HepG2 (cell line): ENCODE data around the gene PHF2. TPM values are rescaled to one million over a fixed set of nuclear protein-coding genes. Genes with fewer than 3 reads are reported as not detected.

Experiments used
- GFI1 ChIP-seq: sonication (generic); formaldehyde crosslinking; IDR thresholded peaks from 2 replicates; pipeline ENCODE4 v1.5.0; 2020; ENCODE audit warnings: missing genetic modification reagents, mild to moderate bottlenecking, borderline replicate concordance
- MXI1 ChIP-seq: IDR thresholded peaks from 3 replicates; pipeline ENCODE4 v1.6.1; 2012; ENCODE audit warnings: low read depth, low read length, inconsistent platforms, borderline replicate concordance
- NFKB2 ChIP-seq: sonication (generic); formaldehyde crosslinking; IDR thresholded peaks from 2 replicates; pipeline ENCODE4 v1.4.0; 2020; ENCODE audit warnings: missing genetic modification reagents, borderline replicate concordance
- PITX1 ChIP-seq: sonication (generic); formaldehyde crosslinking; IDR thresholded peaks from 2 replicates; pipeline ENCODE4 v1.5.1; 2020; ENCODE audit warnings: mild to moderate bottlenecking, missing genetic modification reagents
- ZNF776 ChIP-seq: sonication (generic); formaldehyde crosslinking; IDR thresholded peaks from 2 replicates; pipeline ENCODE4 v1.4.0; 2020; ENCODE audit warnings: mild to moderate bottlenecking, missing genetic modification reagents
- ZNF891 ChIP-seq: sonication (generic); formaldehyde crosslinking; IDR thresholded peaks from 2 replicates; pipeline ENCODE4 v1.5.0; 2020; ENCODE audit warnings: mild to moderate bottlenecking, missing genetic modification reagents
- ZSCAN30 ChIP-seq: sonication (generic); formaldehyde crosslinking; IDR thresholded peaks from 2 replicates; pipeline ENCODE4 v1.5.0; 2020; ENCODE audit warnings: mild to moderate bottlenecking, missing genetic modification reagents
- polyA plus RNA-seq, 8 experiments: library from polyadenylated mRNA; depleted of rRNA in 3 of 8; stranded (reverse) in 7 of 8; unstranded in 1 of 8; fragments of >200 nt; fragmentation: Illumina TruSeq in 4 of 8; extraction: Trizol in 4 of 8; gene quantifications; 2 replicates each; pipeline versions ENCODE4 v1.2.1 to v1.2.3, GENCODE V29; 2011 to 2016; ENCODE audit warnings: low read depth in 4 of 8, missing spikeins in 1 of 8, mixed read lengths in 1 of 8; ENCODE audit not compliant: insufficient read depth in 1 of 8
- total RNA-seq, 5 experiments: library from RNA; depleted of rRNA; stranded (reverse); fragments of >200 nt; fragmentation: Illumina TruSeq; extraction: Trizol; gene quantifications; 2 replicates each; pipeline ENCODE4 v1.2.3, GENCODE V29; 2016; ENCODE audit warnings: low read depth in 1 of 5
- TF ChIP-seq, protein P1 (sequence below): sonication (generic); formaldehyde crosslinking; IDR thresholded peaks from 2 replicates; pipeline ENCODE4 v1.4.0; 2020; ENCODE audit warnings: missing genetic modification reagents
- TF ChIP-seq, protein P2 (sequence below): sonication (generic); formaldehyde crosslinking; IDR thresholded peaks from 2 replicates; pipeline ENCODE4 v1.5.0; 2020; ENCODE audit warnings: missing genetic modification reagents
- TF ChIP-seq, protein P3 (sequence below): sonication (generic); formaldehyde crosslinking; IDR thresholded peaks from 2 replicates; pipeline ENCODE4 v1.5.1; 2020; ENCODE audit warnings: mild to moderate bottlenecking, missing genetic modification reagents, moderate library complexity
- TF ChIP-seq, protein P4 (sequence below), 2 experiments: sonication (generic) in 1 of 2; formaldehyde crosslinking in 1 of 2; IDR thresholded peaks; 2 replicates each; pipeline versions ENCODE4 v1.5.1 to v1.6.1; 2011 to 2020; ENCODE audit warnings: borderline replicate concordance in 1 of 2, low read depth in 1 of 2, low read length in 1 of 2, mild to moderate bottlenecking in 1 of 2, missing genetic modification reagents in 1 of 2, moderate library complexity in 1 of 2
- TF ChIP-seq, protein P5 (sequence below): sonication (generic); formaldehyde crosslinking; conservative IDR thresholded peaks from 2 replicates; pipeline ENCODE4 v1.8.0; 2022; ENCODE audit warnings: mild to moderate bottlenecking, moderate library complexity, missing genetic modification reagents
- TF ChIP-seq, protein P6 (sequence below): sonication (generic); formaldehyde crosslinking; IDR thresholded peaks from 2 replicates; pipeline ENCODE4 v1.4.0; 2020; ENCODE audit warnings: missing genetic modification reagents, borderline replicate concordance

Gene PHF2
- total and polyA plus RNA-seq, 2 of the 13 experiments (the other 11 are each of a cell fraction or from before 2014, with no cell fraction given): 6.6 to 9.1 TPM

DNA sequence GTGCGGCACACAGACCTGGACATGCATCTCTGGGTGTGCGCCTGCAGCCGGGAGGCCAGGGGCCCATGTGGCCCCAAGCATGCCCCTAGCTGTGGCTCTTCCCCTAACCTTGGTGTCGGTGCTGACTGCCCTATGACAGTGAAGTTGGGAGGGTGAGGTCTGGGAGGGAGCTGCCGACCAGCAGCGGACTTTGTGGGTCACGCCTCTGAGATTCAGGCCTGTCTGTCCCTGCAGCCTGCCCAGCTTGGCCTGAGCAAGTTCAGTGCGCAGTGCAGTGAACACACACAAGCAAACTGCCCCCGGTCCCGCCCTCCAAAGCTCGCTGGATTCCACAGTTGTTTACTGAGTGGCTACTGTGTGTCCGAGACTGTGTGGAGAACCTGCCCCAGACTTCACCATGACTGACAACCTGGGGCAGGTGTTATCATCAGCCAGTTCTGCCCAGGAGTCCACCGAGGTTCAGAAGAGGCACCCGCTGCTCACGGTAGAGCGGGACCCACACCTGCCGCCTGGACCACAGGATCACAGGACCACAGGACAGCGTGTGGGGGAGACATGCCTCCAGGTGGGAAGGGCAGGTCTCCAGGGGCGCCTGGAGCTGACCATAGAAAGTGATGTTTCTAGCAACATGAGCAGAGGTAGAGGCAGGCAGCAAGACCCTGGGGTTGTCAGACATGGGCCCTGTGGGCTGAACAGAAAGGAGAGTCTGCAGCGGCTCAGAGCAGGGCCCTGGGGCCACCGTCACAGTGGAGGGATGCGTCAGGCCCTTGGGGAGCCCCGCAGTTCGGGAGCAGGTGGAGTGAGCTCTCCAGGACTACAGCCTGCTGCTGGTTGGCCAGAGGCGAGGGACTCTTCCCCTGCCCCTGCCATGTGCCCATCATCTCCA is 105.1 kb downstream of the PHF2 start (continued):
- TF ChIP-seq PITX1 (0 out of 2 replicates have a peak, but pooled peaks have one; percentile 10), NFKB2 (0 out of 2 replicates have a peak, but pooled peaks have one; percentile 16), ZNF776 (peak; percentile 49; the same call in 1 of the 2 replicates), ZNF891 (CRISPR knock-in tag) (peak; percentile 87), ZSCAN30 (CRISPR knock-in tag) (no peak), MXI1 (no peak), GFI1 (no peak)
- TF ChIP-seq, protein P1, sequence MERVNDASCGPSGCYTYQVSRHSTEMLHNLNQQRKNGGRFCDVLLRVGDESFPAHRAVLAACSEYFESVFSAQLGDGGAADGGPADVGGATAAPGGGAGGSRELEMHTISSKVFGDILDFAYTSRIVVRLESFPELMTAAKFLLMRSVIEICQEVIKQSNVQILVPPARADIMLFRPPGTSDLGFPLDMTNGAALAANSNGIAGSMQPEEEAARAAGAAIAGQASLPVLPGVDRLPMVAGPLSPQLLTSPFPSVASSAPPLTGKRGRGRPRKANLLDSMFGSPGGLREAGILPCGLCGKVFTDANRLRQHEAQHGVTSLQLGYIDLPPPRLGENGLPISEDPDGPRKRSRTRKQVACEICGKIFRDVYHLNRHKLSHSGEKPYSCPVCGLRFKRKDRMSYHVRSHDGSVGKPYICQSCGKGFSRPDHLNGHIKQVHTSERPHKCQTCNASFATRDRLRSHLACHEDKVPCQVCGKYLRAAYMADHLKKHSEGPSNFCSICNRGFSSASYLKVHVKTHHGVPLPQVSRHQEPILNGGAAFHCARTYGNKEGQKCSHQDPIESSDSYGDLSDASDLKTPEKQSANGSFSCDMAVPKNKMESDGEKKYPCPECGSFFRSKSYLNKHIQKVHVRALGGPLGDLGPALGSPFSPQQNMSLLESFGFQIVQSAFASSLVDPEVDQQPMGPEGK (CRISPR knock-in tag): 0 out of 2 replicates have a peak, but pooled peaks have one; percentile 21
- TF ChIP-seq, protein P2, sequence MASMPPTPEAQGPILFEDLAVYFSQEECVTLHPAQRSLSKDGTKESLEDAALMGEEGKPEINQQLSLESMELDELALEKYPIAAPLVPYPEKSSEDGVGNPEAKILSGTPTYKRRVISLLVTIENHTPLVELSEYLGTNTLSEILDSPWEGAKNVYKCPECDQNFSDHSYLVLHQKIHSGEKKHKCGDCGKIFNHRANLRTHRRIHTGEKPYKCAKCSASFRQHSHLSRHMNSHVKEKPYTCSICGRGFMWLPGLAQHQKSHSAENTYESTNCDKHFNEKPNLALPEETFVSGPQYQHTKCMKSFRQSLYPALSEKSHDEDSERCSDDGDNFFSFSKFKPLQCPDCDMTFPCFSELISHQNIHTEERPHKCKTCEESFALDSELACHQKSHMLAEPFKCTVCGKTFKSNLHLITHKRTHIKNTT (CRISPR knock-in tag): no peak
- TF ChIP-seq, protein P3, sequence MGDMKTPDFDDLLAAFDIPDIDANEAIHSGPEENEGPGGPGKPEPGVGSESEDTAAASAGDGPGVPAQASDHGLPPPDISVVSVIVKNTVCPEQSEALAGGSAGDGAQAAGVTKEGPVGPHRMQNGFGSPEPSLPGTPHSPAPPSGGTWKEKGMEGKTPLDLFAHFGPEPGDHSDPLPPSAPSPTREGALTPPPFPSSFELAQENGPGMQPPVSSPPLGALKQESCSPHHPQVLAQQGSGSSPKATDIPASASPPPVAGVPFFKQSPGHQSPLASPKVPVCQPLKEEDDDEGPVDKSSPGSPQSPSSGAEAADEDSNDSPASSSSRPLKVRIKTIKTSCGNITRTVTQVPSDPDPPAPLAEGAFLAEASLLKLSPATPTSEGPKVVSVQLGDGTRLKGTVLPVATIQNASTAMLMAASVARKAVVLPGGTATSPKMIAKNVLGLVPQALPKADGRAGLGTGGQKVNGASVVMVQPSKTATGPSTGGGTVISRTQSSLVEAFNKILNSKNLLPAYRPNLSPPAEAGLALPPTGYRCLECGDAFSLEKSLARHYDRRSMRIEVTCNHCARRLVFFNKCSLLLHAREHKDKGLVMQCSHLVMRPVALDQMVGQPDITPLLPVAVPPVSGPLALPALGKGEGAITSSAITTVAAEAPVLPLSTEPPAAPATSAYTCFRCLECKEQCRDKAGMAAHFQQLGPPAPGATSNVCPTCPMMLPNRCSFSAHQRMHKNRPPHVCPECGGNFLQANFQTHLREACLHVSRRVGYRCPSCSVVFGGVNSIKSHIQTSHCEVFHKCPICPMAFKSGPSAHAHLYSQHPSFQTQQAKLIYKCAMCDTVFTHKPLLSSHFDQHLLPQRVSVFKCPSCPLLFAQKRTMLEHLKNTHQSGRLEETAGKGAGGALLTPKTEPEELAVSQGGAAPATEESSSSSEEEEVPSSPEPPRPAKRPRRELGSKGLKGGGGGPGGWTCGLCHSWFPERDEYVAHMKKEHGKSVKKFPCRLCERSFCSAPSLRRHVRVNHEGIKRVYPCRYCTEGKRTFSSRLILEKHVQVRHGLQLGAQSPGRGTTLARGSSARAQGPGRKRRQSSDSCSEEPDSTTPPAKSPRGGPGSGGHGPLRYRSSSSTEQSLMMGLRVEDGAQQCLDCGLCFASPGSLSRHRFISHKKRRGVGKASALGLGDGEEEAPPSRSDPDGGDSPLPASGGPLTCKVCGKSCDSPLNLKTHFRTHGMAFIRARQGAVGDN: peak; percentile 61
- TF ChIP-seq, protein P4, sequence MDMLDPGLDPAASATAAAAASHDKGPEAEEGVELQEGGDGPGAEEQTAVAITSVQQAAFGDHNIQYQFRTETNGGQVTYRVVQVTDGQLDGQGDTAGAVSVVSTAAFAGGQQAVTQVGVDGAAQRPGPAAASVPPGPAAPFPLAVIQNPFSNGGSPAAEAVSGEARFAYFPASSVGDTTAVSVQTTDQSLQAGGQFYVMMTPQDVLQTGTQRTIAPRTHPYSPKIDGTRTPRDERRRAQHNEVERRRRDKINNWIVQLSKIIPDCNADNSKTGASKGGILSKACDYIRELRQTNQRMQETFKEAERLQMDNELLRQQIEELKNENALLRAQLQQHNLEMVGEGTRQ (IDR thresholded peaks at IDR 0.05; ENCODE audit: low read depth, low read length): no peak
- TF ChIP-seq, protein P4 (CRISPR knock-in tag; IDR thresholded peaks at IDR 0.05; ENCODE audit: borderline replicate concordance): peak; percentile 25; the same call in 1 of the 2 replicates
- TF ChIP-seq, protein P5, sequence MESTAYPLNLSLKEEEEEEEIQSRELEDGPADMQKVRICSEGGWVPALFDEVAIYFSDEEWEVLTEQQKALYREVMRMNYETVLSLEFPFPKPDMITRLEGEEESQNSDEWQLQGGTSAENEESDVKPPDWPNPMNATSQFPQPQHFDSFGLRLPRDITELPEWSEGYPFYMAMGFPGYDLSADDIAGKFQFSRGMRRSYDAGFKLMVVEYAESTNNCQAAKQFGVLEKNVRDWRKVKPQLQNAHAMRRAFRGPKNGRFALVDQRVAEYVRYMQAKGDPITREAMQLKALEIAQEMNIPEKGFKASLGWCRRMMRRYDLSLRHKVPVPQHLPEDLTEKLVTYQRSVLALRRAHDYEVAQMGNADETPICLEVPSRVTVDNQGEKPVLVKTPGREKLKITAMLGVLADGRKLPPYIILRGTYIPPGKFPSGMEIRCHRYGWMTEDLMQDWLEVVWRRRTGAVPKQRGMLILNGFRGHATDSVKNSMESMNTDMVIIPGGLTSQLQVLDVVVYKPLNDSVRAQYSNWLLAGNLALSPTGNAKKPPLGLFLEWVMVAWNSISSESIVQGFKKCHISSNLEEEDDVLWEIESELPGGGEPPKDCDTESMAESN (CRISPR knock-in tag): 0 out of 2 replicates have a peak, but pooled peaks have one; percentile 25
- TF ChIP-seq, protein P6, sequence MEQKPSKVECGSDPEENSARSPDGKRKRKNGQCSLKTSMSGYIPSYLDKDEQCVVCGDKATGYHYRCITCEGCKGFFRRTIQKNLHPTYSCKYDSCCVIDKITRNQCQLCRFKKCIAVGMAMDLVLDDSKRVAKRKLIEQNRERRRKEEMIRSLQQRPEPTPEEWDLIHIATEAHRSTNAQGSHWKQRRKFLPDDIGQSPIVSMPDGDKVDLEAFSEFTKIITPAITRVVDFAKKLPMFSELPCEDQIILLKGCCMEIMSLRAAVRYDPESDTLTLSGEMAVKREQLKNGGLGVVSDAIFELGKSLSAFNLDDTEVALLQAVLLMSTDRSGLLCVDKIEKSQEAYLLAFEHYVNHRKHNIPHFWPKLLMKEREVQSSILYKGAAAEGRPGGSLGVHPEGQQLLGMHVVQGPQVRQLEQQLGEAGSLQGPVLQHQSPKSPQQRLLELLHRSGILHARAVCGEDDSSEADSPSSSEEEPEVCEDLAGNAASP (CRISPR knock-in tag): no peak
